NCI-H2029 treated with DMSO at 0.1 percent for 48 hours (cell line): ENCODE results near the gene NLRP5.
A peak's percentile ranks its signal among the peaks of the same experiment; 100 is the strongest.
"Not testable (repeated sequence)": the region's sequence is repeated elsewhere in the genome, so short reads cannot be mapped to it uniquely, and the experiment has no call there.

Experiments used
- DNase-seq: peaks from one replicate; lab custom pipeline; 2025; lab: John Stamatoyannopoulos, UW

Gene NLRP5

DNA sequence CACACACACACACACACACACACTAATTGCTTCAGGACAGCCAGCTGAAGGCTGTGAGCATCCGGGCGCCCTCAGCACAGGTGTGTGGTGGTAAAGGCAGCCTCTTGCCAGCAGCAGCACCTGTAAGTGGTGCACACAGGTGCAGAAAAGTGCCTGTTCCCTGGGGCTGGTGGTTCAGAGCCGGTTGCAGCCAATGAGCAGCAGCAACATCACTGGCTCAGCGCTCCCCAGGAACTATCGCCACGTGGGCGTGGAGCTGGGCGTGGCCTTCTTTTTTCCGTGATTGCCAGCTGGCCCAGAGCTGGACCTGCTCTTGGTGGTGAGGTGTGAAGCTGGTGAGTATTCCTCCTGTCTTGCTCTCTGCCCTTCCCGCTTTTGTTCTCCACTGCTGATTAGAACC lies at the start of gene NLRP5:
TSS of gene NLRP5 (plus strand) at position 289 of the 400 bp plus-strand sequence.
- DNase-seq, result no peak

DNA sequence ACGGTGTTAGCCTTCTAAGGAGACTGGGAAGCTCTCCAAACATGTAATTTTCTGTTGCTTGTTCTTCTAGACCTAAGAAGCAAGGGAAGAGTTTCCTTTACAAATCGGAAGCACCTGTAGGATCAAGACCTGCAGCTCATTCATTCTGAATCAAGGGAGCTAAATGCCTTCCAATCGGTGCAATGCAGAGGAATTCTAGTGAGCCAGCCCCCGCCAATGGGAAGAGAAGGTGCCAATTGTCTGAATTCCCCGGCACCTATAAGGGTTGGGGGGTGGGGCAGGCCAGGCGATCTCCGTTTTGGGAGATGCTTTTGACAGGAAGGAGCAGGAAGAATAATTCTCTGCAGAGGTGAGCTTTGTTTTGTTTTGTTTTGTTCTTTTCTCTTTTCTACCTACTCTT lies 47.4 kb upstream of the NLRP5 start:
- DNase-seq, result no peak

DNA sequence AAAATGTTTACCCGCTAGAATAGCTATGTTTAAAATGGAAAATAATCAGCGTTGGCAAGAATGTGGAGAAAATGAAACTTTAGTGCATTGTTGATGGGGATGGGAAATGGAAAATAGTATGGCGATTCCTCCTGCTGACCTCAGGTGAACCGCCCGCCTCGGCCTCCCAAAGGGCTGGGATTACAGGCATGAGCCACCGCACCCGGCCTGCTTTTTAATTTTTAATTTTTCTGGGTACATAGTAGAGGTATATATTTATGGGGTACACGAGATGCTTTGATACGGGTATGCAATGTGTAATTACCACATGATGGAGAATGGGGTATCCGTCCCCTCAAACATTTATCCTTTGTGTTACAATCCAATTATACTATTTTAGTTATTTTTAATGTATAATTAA lies 46.3 kb upstream of the NLRP5 start:
- no peak for DNase-seq

DNA sequence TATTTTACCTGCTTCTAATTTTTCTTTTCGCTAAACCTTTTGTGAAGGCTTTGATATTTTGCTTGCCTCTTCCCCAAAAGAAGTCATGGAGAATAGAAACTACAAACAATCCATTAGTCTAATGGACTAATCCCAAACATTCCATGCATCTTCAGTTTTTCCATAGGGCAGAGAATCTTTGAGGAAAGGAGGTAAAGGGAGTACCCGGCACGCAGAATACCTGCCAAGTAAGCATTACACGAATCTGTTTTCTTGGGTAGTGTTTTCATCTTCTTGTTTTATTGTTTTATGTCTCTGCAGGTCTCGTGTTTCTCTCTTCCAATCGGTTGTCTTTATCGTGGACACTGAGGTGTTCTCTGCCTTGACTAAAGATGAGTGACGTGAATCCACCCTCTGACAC lies 39.0 kb upstream of the NLRP5 start, which contains the start of gene NLRP8:
TSS of gene NLRP8 (plus strand) at position 301 of the 400 bp plus-strand sequence.
- no peak for DNase-seq

DNA sequence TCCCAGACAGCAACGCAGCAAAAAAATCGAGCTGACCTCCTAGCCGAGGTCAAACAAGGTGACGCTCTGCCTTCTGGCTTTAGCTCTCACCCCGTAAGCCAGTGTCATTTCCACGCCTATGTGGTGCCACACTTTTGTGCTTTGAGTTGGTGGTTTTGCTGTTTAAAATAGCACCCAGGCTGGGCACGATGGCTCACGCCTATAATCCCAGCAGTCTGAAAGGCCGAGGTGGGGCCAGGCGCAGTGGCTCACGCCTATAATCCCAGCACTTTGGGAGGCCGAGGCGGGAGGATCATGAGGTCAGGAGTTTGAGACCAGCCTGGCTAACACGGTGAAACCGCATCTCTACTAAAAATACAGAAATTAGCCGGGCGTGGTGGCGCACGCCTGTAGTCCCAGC lies 36.0 kb upstream of the NLRP5 start:
- DNase-seq, result not testable (repeated sequence)

DNA sequence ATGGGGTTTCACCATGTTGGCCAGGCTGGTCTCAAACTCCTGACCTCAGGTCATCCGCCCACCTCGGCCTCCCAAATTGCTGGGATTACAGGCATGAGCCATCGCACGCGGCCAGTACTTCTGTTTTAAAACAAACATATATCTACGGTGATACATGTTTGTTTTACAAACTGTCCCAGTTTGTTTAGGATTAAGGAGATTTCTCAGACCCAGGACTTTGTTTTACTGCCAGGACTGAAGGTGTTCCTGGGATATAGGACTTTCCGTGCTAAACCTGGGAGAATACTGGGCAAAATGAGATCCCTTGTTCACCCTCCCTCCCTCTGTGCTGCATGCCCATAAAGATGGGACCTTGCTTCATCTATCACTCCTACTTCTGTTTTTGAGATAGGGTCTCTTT lies 30.1 kb upstream of the NLRP5 start:
- DNase-seq, result no peak

DNA sequence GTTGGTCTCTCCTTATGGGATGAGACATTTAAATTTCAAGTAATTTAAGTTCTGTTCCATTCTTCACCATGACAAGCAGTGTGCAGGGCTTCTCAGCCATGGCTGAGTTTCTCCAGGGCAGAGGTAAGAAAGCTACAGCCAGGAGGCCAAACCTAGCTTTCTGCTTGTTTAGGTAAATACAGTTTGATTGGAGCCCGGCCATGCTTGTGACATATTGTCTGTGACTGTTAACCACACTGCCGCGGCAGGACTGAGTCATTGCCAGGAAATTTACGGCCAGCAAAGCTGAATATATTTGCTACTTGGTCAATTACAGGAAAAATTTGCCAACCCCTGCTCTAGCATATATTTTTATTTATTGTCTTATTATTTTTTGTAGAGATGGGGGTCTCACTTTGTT lies 28.2 kb upstream of the NLRP5 start:
- no peak for DNase-seq

DNA sequence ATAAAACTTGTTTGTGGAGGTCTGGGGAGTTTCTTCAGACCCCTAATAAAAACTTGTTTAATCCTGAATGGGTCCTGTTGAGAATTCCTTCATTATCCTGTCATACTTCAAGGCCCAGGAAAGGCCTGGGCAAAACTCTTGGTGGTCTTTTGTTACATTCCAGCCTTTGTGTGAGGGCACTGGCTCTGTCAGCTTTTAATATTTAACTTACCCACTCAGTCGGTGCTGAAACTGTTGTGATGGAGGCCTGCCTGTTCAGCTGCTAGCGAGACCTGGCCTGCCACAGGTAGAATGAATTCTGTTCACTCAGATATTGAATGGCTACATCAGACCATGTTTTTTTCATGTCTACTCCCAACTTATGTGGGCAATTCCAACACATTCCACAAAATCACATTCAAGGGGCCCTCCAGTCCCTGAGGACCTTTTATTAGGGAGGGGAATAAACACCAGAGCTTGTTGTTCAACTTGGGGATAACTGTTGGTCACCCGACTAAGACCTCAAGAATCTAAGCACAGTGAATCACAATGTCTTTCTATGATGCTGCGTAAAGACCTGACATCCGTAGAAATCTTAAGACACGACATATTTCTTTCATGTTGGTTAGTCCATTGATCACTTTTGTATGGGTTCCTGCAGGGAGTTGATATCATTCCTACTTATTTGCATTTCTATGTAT lies 26.4 kb upstream of the NLRP5 start:
- DNase-seq, result no peak

DNA sequence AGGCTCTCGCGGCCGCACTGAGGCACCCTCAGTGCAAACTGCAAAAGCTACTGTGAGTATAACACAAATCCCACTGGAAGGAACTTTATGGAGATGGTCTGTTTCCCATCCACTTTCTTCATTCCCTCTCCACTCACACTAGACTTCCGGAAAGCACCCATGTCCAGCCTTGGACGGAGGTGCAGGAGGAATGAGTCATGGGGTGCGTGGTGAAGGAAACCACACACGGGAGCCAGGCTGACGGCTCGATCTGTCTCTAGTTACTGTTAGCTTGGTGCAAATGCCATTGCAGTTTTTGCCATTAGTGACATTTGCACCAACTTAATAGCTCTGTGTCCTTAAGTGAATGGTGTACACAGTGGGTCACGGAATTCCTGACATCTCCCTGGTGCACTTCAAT lies 24.4 kb upstream of the NLRP5 start:
- DNase-seq, result no peak

DNA sequence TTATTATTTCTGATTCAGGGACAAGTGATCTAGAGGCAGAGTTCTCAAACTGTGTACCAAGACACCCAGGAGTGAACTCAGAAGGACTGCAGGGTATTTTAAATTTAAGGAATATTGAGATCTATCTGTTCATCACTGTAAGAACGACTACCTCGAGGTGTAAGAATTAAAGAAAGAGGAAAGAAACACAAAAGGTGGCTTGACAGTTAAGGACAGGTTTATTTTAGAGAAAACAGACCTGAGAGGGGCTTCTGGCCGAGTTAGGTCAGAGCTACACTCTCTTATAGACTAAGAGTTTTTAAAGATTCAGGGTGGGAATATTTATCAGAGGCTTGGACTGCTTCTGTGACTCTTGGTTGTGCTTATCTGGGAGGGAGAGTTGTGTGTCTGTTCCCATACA lies 12.6 kb upstream of the NLRP5 start:
- no peak for DNase-seq

DNA sequence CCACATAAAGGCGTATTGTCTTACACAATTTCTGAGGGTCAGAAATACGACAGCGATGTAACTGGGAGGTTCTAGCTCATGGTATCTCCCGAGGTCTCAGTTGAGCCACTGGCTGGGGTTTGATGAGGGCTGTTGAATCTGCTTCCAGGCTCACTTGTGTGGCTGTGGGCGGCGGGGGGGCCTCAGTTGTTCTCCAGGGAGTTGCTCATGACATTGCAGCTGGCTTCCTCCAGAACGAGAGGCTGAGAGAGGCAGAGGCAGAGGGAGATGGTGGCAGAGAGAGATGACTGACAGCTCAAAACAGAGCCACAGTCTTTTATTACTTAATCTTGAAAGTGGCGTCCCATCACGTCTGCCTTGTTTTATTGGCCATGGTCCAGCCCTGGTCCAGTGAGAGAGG lies 6.2 kb upstream of the NLRP5 start:
- DNase-seq, result no peak

DNA sequence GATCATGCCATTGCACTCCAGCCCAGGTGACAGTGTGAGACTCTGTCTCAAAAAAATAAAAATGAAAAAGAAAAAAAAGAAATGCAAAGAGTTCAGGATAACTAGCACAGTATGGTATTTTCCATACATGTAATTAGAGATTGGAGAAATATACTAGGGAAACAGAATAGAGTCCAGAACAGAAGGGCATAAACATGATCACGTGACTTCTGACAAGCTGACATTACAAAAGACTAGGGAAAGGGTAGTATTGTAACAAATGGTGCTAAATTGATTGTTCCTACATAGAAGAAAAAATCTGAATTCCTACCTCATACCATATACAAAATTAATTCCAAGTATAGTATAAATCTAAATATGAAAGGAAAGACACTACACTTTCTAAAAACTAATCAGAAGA lies 1.3 kb upstream of the NLRP5 start:
- DNase-seq, result no peak

DNA sequence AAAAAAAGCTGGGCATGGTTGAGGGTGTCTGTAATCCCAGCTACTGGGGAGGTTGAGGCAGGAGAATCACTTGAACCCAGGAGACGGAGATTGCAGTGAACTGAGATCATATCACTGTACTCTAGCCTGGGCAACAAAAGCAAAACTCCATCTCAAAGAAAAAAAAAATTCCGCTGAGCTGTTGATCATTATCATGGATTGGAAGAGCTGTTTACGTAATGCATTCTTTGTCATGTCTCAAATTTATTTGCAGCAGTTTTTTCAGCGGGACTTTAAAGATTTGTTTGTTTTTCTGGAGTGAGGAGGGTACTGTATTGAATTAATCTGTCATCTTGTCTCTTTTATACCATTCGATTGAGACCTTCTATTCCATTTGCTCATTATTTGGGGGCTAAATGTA lies 4.3 kb downstream of the NLRP5 start:
- DNase-seq, result no peak

DNA sequence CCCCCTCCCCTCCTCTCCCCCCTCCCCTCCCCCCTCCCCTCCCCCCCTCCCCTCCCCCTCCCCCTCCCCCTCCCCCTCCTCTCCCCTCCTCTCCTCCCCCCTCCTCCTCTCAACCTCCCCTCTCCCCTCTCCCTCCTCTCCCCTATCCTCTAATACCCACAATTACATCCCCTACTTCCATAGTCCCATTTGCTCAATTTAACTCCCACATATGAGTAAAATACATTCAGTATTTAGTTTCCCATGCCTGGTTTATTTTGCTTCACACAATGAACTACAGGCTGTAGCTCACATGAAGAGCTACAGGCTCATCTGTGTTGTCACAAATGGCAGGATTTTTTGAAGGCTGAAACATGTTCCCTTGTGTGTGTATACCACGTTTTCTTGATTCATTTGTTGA lies 6.9 kb downstream of the NLRP5 start:
- no peak for DNase-seq

DNA sequence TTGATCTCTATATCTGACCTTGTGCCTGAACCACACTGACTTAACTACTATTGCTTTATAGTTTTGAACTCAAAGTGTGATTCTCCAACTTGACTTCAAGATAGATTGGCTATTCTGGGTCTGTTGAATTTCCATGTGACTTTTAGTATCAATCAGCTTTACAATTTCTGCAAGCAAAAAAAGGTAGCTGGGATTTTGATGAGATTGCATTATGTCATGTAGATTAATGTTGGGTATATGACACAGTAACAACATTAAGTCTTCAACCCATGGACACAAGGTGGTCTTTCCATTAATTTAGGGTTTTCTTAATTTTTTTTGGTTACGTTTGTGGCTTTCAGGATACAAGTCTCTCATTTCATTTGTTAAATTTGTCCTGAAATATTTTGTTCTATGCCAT lies 28.2 kb downstream of the NLRP5 start:
- no peak for DNase-seq

DNA sequence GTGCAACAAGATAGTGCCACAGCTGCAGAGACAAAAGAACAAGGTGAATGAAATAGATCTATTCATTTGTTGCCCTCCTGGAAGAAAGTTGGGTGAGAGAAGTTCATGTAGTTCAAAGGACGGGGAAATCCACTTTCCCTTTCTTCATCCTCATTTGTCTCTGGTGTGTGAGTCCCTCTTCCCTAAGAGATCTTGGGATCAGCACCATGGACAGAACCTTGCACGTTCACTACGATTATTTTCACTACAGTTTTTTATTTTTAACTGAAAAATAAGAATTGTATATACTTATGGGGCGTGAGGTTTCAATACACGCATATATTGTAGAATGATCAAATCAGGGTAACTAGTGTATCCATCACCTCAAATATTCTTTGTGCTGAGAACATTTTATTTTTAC lies 29.2 kb downstream of the NLRP5 start:
- DNase-seq, result no peak

DNA sequence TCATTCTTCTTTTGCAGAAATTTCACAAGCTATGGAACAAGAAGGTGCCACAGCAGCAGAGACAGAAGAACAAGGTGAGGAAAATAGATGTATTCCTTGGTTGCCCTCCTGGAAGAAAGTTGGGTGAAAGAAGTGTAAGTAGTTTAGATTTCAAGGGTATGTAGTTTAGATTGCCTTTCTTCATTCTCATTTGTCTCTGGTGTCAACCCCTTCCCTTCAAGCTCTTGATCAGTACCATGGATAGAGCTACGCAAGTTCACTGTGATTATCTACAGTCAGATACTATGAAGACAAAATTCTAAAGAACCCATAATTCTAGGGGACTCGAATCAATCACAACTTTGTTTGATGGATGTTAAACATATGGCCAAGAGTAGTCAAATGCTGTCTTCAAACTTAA lies 32.8 kb downstream of the NLRP5 start:
- not testable (repeated sequence) for DNase-seq

DNA sequence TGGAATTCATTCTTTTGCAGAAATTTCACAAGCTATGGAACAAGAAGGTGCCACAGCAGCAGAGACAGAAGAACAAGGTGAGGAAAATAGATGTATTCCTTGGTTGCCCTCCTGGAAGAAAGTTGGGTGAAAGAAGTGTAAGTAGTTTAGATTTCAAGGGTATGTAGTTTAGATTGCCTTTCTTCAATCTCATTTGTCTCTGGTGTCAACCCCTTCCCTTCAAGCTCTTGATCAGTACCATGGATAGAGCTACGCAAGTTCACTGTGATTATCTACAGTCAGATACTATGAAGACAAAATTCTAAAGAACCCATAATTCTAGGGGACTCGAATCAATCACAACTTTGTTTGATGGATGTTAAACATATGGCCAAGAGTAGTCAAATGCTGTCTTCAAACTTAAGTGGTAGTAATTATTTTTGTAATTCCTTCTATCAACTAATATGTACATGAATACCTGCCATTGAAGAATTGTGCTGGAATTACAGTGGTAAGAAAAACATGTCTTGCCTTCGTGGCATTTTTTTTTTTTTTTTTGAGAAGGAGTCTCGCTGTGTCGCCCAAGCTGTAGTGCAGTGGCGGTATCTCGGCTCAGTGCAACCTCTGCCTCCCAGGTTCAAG lies 33.9 kb downstream of the NLRP5 start:
- DNase-seq, result not testable (repeated sequence)

DNA sequence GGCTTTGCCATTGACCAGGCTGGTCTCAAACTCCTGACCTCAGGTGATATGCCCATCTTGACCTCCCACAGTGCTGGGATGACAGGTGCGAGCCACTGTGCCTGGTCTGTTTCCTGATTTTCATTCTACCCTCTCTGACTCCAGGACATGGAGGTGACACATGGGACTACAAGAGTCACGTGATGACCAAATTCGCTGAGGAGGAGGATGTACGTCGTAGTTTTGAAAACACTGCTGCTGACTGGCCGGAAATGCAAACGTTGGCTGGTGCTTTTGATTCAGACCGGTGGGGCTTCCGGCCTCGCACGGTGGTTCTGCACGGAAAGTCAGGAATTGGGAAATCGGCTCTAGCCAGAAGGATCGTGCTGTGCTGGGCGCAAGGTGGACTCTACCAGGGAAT lies 40.2 kb downstream of the NLRP5 start:
- DNase-seq, result no peak

DNA sequence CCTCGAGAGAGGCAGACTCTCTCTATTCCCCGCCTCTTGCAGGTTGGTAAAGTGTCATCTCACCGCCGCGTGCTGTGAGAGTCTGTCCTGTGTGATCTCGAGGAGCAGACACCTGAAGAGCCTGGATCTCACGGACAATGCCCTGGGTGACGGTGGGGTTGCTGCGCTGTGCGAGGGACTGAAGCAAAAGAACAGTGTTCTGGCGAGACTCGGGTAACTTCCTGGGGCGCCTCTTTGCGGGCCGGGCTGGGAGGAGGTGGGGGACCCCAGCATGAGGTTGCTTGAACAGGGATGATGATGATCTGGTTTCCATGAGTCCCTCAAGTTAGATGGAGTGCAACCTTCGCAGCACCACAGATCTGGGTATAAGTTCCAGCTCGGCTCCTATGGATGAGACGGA lies 67.0 kb downstream of the NLRP5 start:
- no peak for DNase-seq

DNA sequence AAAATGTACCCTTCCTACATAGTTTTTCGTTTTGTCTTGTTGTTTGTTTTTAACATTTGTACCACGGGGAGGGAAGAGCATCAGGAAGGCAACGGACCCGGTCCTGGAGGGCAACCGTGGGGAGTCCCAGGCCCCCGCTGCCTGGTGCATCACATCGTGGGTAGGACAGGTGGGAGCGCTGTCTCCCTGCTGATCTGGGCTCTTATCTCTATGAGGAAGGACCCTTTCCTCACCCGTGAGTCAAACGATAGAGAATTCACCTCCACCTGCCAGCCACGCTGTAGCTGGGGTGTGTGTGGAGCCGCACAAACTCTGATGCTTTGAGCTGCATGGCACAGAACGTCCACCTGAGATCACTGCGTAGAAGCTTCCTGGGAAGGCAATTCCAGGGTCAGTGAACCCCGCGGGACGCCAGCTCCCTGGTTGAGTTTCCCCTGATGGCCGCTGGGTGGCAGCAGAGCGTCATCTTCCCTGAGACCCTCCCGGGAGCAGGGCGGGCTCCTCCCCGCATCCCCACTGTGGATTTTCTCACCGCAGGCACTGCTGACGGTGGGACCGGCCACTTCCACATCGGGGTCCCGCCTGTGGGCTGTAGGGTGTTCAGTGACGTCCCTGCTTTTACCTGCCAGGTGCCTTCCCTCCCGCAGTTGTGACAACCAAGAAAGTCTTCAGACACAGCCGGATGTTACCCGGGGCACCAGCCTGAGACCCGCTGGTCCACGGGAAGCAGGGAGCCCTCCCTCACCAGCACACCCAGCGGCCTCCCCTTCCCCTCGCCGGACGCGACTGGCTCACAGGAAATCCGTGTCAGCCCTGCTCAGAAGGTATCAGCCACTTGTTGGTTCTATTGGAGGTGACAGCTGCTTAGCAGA lies 79.8 kb downstream of the NLRP5 start:
- peak; percentile 13 for DNase-seq

DNA sequence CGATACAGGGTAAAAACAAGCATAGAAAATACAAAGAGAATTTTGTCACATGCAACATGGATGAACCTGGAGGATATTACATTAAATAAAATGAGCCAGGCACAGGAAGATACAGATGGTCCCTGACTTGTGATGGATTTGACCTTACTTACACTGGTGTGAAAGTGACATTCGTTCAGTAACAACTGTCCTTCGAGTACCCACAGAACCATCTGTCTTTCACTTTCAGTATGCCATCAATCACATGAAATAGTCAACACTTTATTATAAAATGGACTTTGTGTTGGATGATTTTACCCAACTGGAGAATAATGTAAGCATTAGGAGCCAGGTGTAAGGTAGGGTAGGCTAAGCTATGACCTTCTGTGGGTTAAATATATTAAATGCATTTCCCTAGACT lies 83.1 kb downstream of the NLRP5 start:
- DNase-seq, result no peak

DNA sequence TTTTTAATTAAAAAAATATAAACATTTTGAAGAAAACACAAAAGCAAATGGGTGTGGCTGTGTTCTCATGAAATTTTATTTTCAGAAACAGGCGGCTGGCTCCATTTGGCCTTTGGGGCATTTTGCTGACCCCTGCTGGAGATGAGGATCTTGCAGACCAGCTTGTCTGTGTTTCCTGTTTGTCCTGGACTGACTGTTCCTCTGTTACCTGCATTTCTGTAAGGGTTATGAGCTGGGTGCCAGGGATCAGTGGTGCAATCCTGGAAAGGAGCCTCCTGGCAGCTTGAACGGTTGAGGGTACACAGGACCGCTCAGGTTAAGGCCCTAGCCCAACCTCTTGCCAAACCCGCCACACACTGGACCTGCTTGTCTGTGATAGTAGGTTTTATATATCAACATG lies 84.6 kb downstream of the NLRP5 start:
- DNase-seq, result no peak
